Transverse colon (tissue), 4 donors: ENCODE results near the gene ZDHHC14. TPM values are rescaled to one million over a fixed set of nuclear protein-coding genes. Genes with fewer than 3 reads are reported as not detected.

Source experiments
- DNase-seq: peaks from one replicate; pipeline ENCODE4 v3.0.0-alpha.2; 2019
- H3K27ac ChIP-seq, 4 donors: fragments of 200-600 bp; sonication (generic); 2 replicates each; pipeline ENCODE4 v1.5.1; 2016 to 2018; ENCODE audit warnings: inconsistent platforms in 4 of 4
- H3K27me3 ChIP-seq: fragments of 200-600 bp; sonication (generic); 2 replicates; pipeline ENCODE4 v1.5.1; 2017; ENCODE audit warnings: inconsistent platforms
- H3K36me3 ChIP-seq, 4 donors: fragments of 200-600 bp; sonication (generic); 2 replicates each; pipeline ENCODE4 v1.5.1; 2017 to 2019; ENCODE audit warnings: inconsistent platforms in 4 of 4
- H3K4me1 ChIP-seq, 4 donors: fragments of 200-600 bp; sonication (generic); 2 replicates each; pipeline ENCODE4 v1.5.1; 2017 to 2020; ENCODE audit warnings: inconsistent platforms in 4 of 4
- H3K4me3 ChIP-seq, 4 donors: fragments of 200-600 bp; sonication (generic); 1 replicate in 1 of 4; 2 replicates in 3 of 4; pipeline versions ENCODE4 v1.5.1 to v1.6.1; 2017 to 2019; ENCODE audit warnings: inconsistent platforms in 4 of 4
- H3K9me3 ChIP-seq, 2 donors: fragments of 200-600 bp; sonication (generic); 2 replicates each; pipeline ENCODE4 v1.5.1; 2017 to 2019; ENCODE audit warnings: inconsistent platforms in 2 of 2
- CTCF ChIP-seq, 5 experiments: fragments of 200-600 bp in 3 of 5; fragments of 450-650 bp in 2 of 5; sonication (generic) in 3 of 5; IDR thresholded peaks; 1 replicate in 2 of 5; 2 replicates in 3 of 5; pipeline ENCODE4 v1.5.1; 2016 to 2017; ENCODE audit warnings: antibody characterized with exemption in 5 of 5, inconsistent platforms in 3 of 5, mild to moderate bottlenecking in 2 of 5, moderate library complexity in 1 of 5
- EP300 ChIP-seq: sonication (generic); formaldehyde crosslinking; IDR thresholded peaks from one replicate; pipeline ENCODE4 v1.6.1; 2017; ENCODE audit warnings: antibody characterized with exemption, low read depth
- POLR2A ChIP-seq: fragments of 450-650 bp; IDR thresholded peaks from one replicate; pipeline ENCODE4 v1.6.1; 2016; ENCODE audit warnings: antibody characterized with exemption, mild to moderate bottlenecking, moderate library complexity
- POLR2AphosphoS5 ChIP-seq, 3 donors: sonication (generic); formaldehyde crosslinking; IDR thresholded peaks; one replicate each; pipeline ENCODE4 v1.6.1; 2016; ENCODE audit warnings: antibody characterized with exemption in 3 of 3
- WGBS, 2 donors: methylation state at CpG; one replicate each; pipeline ENCODE4 v1.1.5; 2018; ENCODE audit warnings: low coverage in 1 of 2; 5-methylcytosine and 5-hydroxymethylcytosine counted together
- in situ Hi-C, 4 donors: fragments of 200-750 bp; cut with MboI; loops; one replicate each; pipeline versions ENCODE4 v1.15.0 to v1.15.1; 2017; ENCODE audit warnings: low sequenced_read_pairs in 3 of 4, low pct_ligation_motif_present in 1 of 4, low pct_unique_long_range_greater_than_20kb in 1 of 4
- intact Hi-C: fragments of 100-400 bp; cut with DNase I; formaldehyde crosslinking; loops from one replicate; pipeline ENCODE4 v1.15.1; 2023; ENCODE audit warnings: low total_unique reads
- total RNA-seq, 4 donors: library from RNA; depleted of rRNA; stranded (reverse); fragments of >200 nt; gene quantifications; one replicate each; pipeline ENCODE4 v1.1.0, GENCODE V29; 2016

The ZDHHC14 gene
- total RNA-seq, 4 donors from 2014 or later = 10.2 to 16.5 (median 12.5) TPM

- Histone ChIP-seq H3K27me3 (no peaks in the 10 kb centered on the region), H3K4me1 (no peaks in the 10 kb centered on the region), H3K9me3 (no peaks in the 10 kb centered on the region), H3K36me3 (no peaks in the 10 kb centered on the region), H3K27ac (no peak overlapping the region), H3K4me3 (no peak overlapping the region)
- TF ChIP-seq CTCF (IDR thresholded peaks at IDR 0.05) = no peak
- TF ChIP-seq EP300 = no peak
- TF ChIP-seq POLR2A = no peak
- TF ChIP-seq POLR2AphosphoS5 (IDR thresholded peaks at IDR 0.05) = no peak
- intact Hi-C loops = no loop called here
- DNase-seq = no peak
- WGBS, 2 donors = 87% methylated on average over 3 of the region's 3 CpGs; no CpG with 5 or more reads in 1 of the 2 donors
- in situ Hi-C loops = no loop called here
These were observed 87.1 kb downstream of the ZDHHC14 start for GRCh38 chr6:157468054-157468453.

GRCh38 chr6:157468574-157468973 is 87.6 kb downstream of the ZDHHC14 start:
- no peaks in the 10 kb centered on the region for H3K9me3 ChIP-seq
- in situ Hi-C loops = no loop called here
- TF ChIP-seq EP300 = no peak
- TF ChIP-seq CTCF (IDR thresholded peaks at IDR 0.05) = no peak
- no peak for TF ChIP-seq POLR2A
- TF ChIP-seq POLR2AphosphoS5 (IDR thresholded peaks at IDR 0.05) = no peak
- DNase-seq = no peak
- 75 to 76% methylated on average over 4 of the region's 4 CpGs for WGBS, 2 donors
- H3K4me3 ChIP-seq = no peak overlapping the region
- H3K4me1 ChIP-seq = no peaks in the 10 kb centered on the region
- no peak overlapping the region for H3K27ac ChIP-seq
- H3K36me3 ChIP-seq = no peaks in the 10 kb centered on the region
- H3K27me3 ChIP-seq = no peaks in the 10 kb centered on the region
- intact Hi-C loops = no loop called here

GRCh38 chr6:157469378-157469777 is 88.4 kb downstream of the ZDHHC14 start:
- no peaks in the 10 kb centered on the region for H3K27me3 ChIP-seq
- no peak overlapping the region for H3K4me3 ChIP-seq
- no peak overlapping the region for H3K27ac ChIP-seq
- in situ Hi-C loops (no loop called here), intact Hi-C loops (no loop called here)
- 81% methylated on average over 5 of the region's 5 CpGs; no CpG with 5 or more reads in 1 of the 2 donors for WGBS, 2 donors
- no peaks in the 10 kb centered on the region for H3K4me1 ChIP-seq
- no peak for DNase-seq
- no peaks in the 10 kb centered on the region for H3K36me3 ChIP-seq
- no peak for TF ChIP-seq POLR2A
- no peak for TF ChIP-seq EP300
- TF ChIP-seq POLR2AphosphoS5 (IDR thresholded peaks at IDR 0.05) = no peak
- TF ChIP-seq CTCF (IDR thresholded peaks at IDR 0.05) = no peak
- H3K9me3 ChIP-seq = no peaks in the 10 kb centered on the region

GRCh38 chr6:157471077-157471686 is 90.2 kb downstream of the ZDHHC14 start:
- no peaks in the 10 kb centered on the region for H3K27me3 ChIP-seq
- TF ChIP-seq POLR2A (no peak), POLR2AphosphoS5 (IDR thresholded peaks at IDR 0.05) (no peak), CTCF (IDR thresholded peaks at IDR 0.05) (no peak), EP300 (no peak)
- H3K4me3 ChIP-seq = no peak overlapping the region
- H3K36me3 ChIP-seq = no peaks in the 10 kb centered on the region
- in situ Hi-C loops (no loop called here), intact Hi-C loops (no loop called here)
- no peaks in the 10 kb centered on the region for H3K9me3 ChIP-seq
- H3K27ac ChIP-seq = no peak overlapping the region
- WGBS, 2 donors = 96 to 100% methylated on average over 3 to 24 of the region's 24 CpGs
- H3K4me1 ChIP-seq = no peaks in the 10 kb centered on the region
- DNase-seq = no peak
